ENCODE data around the gene KCNIP2.

KCNIP2 gene

GRCh38 chr10:101843032-101844021 is at the start of gene KCNIP2:
Gene KCNIP2 (minus strand): TSS chr10:101843800. CDS start chr10:101843568, 232 bp downstream.
- DNase-seq (ENCODE audit: low spot score): peak; percentile 84

- no peak for DNase-seq (ENCODE audit: low spot score)
Observed at GRCh38 chr10:101892782-101893391, 49.3 kb upstream of the KCNIP2 start.

- peak; percentile 87 for DNase-seq (ENCODE audit: low spot score)
Observed at GRCh38 chr10:101889256-101890210, 45.9 kb upstream of the KCNIP2 start.

- no peak for DNase-seq (ENCODE audit: low spot score)
Observed at GRCh38 chr10:101888251-101888949, 44.8 kb upstream of the KCNIP2 start.

- DNase-seq (ENCODE audit: low spot score): no peak
Observed at GRCh38 chr10:101887775-101888174, 44.2 kb upstream of the KCNIP2 start.

- no peak for DNase-seq (ENCODE audit: low spot score)
Observed at GRCh38 chr10:101886521-101887312, 43.1 kb upstream of the KCNIP2 start.

- DNase-seq (ENCODE audit: low spot score): no peak
Observed at GRCh38 chr10:101881036-101881774, 37.6 kb upstream of the KCNIP2 start.

GRCh38 chr10:101880232-101880573 is 36.6 kb upstream of the KCNIP2 start:
- DNase-seq (ENCODE audit: low spot score): no peak

- DNase-seq (ENCODE audit: low spot score): no peak
Observed at GRCh38 chr10:101879456-101880231, 36.0 kb upstream of the KCNIP2 start.

GRCh38 chr10:101878869-101879268 is 35.3 kb upstream of the KCNIP2 start:
- no peak for DNase-seq (ENCODE audit: low spot score)

GRCh38 chr10:101875068-101875688 is 31.6 kb upstream of the KCNIP2 start:
- no peak for DNase-seq (ENCODE audit: low spot score)

GRCh38 chr10:101874252-101874651 is 30.7 kb upstream of the KCNIP2 start:
- DNase-seq (ENCODE audit: low spot score): no peak

GRCh38 chr10:101867931-101868330 is 24.3 kb upstream of the KCNIP2 start:
- DNase-seq (ENCODE audit: low spot score): no peak

GRCh38 chr10:101859530-101859929 is 15.9 kb upstream of the KCNIP2 start:
- DNase-seq (ENCODE audit: low spot score): no peak

GRCh38 chr10:101858723-101859500 is 15.3 kb upstream of the KCNIP2 start:
- no peak for DNase-seq (ENCODE audit: low spot score)

GRCh38 chr10:101857802-101858476 is 14.3 kb upstream of the KCNIP2 start:
- DNase-seq (ENCODE audit: low spot score): no peak

GRCh38 chr10:101856626-101857025 is 13.0 kb upstream of the KCNIP2 start:
- no peak for DNase-seq (ENCODE audit: low spot score)
